ENCODE measurements around the gene PSD4.

- TF ChIP-seq CTCF (IDR thresholded peaks at IDR 0.05), result no peak
- no peak for TF ChIP-seq POLR2AphosphoS5 (IDR thresholded peaks at IDR 0.05; ENCODE audit: insufficient read depth in 1 of 2, low read depth in 1 of 2)
- TF ChIP-seq POLR2A (IDR thresholded peaks at IDR 0.05), result no peak
Observed at GRCh38 chr2:113174376-113174750, 592 bp downstream of the PSD4 start.

All from vagina (tissue), 2 donors.